HG02943 (cell line): ENCODE measurements around the gene EXOC7.

Experiments
- ATAC-seq: cut with Tn5 transposase; IDR thresholded peaks from one replicate; pipeline ENCODE4 v1.9.1; 2021; ENCODE audit warnings: mild to moderate bottlenecking, low read depth, moderate library complexity; ENCODE audit not compliant: unreplicated experiment

Gene EXOC7

GRCh38 chr17:76138896-76139752, 35.5 kb upstream of the EXOC7 start:
- ATAC-seq, result no peak

- ATAC-seq, result no peak
These were observed 34.8 kb upstream of the EXOC7 start for GRCh38 chr17:76138234-76138895.

- no peak for ATAC-seq
These were observed 34.0 kb upstream of the EXOC7 start for GRCh38 chr17:76137351-76138233.

GRCh38 chr17:76137001-76137350, 33.4 kb upstream of the EXOC7 start:
- ATAC-seq, result no peak

GRCh38 chr17:76136276-76137000, 32.9 kb upstream of the EXOC7 start:
- no peak for ATAC-seq

GRCh38 chr17:76135810-76136188, 32.2 kb upstream of the EXOC7 start:
- no peak for ATAC-seq

- no peak for ATAC-seq
These were observed 31.6 kb upstream of the EXOC7 start for GRCh38 chr17:76134911-76135809.

GRCh38 chr17:76132574-76133338, 29.2 kb upstream of the EXOC7 start:
- ATAC-seq, result no peak

GRCh38 chr17:76131692-76132573, 28.3 kb upstream of the EXOC7 start:
- ATAC-seq, result no peak

GRCh38 chr17:76131051-76131691, 27.6 kb upstream of the EXOC7 start:
- no peak for ATAC-seq

- ATAC-seq, result no peak
These were observed 26.9 kb upstream of the EXOC7 start for GRCh38 chr17:76130473-76130872.

- ATAC-seq, result no peak
These were observed 22.3 kb upstream of the EXOC7 start for GRCh38 chr17:76125922-76126321.

GRCh38 chr17:76125391-76125675, 21.7 kb upstream of the EXOC7 start:
- ATAC-seq, result no peak

- no peak for ATAC-seq
These were observed 21.2 kb upstream of the EXOC7 start for GRCh38 chr17:76124582-76125390.

GRCh38 chr17:76123749-76124581, 20.4 kb upstream of the EXOC7 start:
- no peak for ATAC-seq

GRCh38 chr17:76123191-76123499, 19.6 kb upstream of the EXOC7 start:
- no peak for ATAC-seq
